Activated T-helper 2 cell treated with anti-CD3 and anti-CD28 coated beads, Interferon-gamma antibody, Interleukin-2, Interleukin-4, amounts not matched to agents 10 μg/mL and 5 μg/mL and 100 μg/mL, durations not matched to agents 14 hours and 24 hours and 36 hours (primary cell): ENCODE data around the gene DUOX2. TPM values are rescaled to one million over a fixed set of nuclear protein-coding genes. Genes with fewer than 3 reads are reported as not detected.
"Not testable (repeated sequence)": the region's sequence is repeated elsewhere in the genome, so short reads cannot be mapped to it uniquely, and the experiment has no call there.

Experiments
- DNase-seq: peaks from one replicate; pipeline ENCODE4 v3.0.0; 2021; ENCODE audit warnings: low spot score
- H3K27ac Mint-ChIP-seq: one replicate; pipeline ENCODE4 v1.8.0; 2021; ENCODE audit warnings: mixed read lengths
- H3K27me3 Mint-ChIP-seq: one replicate; pipeline ENCODE4 v1.8.0; 2021; ENCODE audit warnings: low read depth, mixed read lengths
- H3K36me3 Mint-ChIP-seq: one replicate; pipeline ENCODE4 v1.8.0; 2021; ENCODE audit warnings: low read depth, mixed read lengths
- H3K4me1 Mint-ChIP-seq: one replicate; pipeline ENCODE4 v1.8.0; 2021; ENCODE audit warnings: low read depth, mixed read lengths
- H3K4me3 Mint-ChIP-seq: one replicate; pipeline ENCODE4 v1.8.0; 2021; ENCODE audit warnings: low read depth, mild to moderate bottlenecking, moderate library complexity, mixed read lengths
- H3K9me3 Mint-ChIP-seq: one replicate; pipeline ENCODE4 v1.8.0; 2021; ENCODE audit warnings: mixed read lengths
- intact Hi-C: fragments of 100-400 bp; cut with micrococcal nuclease; formaldehyde crosslinking; loops from one replicate; pipeline ENCODE4 v1.15.1; 2023
- total RNA-seq: library from RNA; stranded (reverse); gene quantifications from 2 replicates; pipeline ENCODE4 v1.2.3, GENCODE V29; 2022

Gene DUOX2
- total RNA-seq, 1 donor from 2014 or later, result not detected

- H3K4me1 Mint-ChIP-seq, DNase-seq, H3K27ac Mint-ChIP-seq, H3K36me3 Mint-ChIP-seq, intact Hi-C loops, H3K4me3 Mint-ChIP-seq, H3K9me3 Mint-ChIP-seq: not testable (repeated sequence)
- H3K27me3 Mint-ChIP-seq, result peaks cover 45% of the 10 kb centered on the region
Observed at GRCh38 chr15:45135705-45136377, 21.9 kb upstream of the DUOX2 start.

- Mint-ChIP-seq H3K4me1 (peaks cover 4% of the 10 kb centered on the region), H3K27me3 (peaks cover 53% of the 10 kb centered on the region), H3K4me3 (peak overlapping the region; percentile 31), H3K36me3 (no peaks in the 10 kb centered on the region), H3K27ac (no peak overlapping the region), H3K9me3 (no peaks in the 10 kb centered on the region)
- DNase-seq, result no peak
- intact Hi-C loops, result no loop called here
Observed at GRCh38 chr15:45134682-45135604, 21.0 kb upstream of the DUOX2 start.

GRCh38 chr15:45134046-45134445, 20.1 kb upstream of the DUOX2 start:
- DNase-seq, result no peak
- H3K36me3 Mint-ChIP-seq, result no peaks in the 10 kb centered on the region
- H3K27ac Mint-ChIP-seq, result no peak overlapping the region

GRCh38 chr15:45133561-45133920, 19.6 kb upstream of the DUOX2 start:
- Mint-ChIP-seq H3K9me3 (no peaks in the 10 kb centered on the region), H3K4me1 (peaks cover 4% of the 10 kb centered on the region), H3K27ac (no peak overlapping the region), H3K27me3 (peaks cover 59% of the 10 kb centered on the region), H3K4me3 (no peak overlapping the region), H3K36me3 (no peaks in the 10 kb centered on the region)
- no peak for DNase-seq
- intact Hi-C loops, result no loop called here

More at GRCh38 chr15:45134046-45134445, 20.1 kb upstream of the DUOX2 start:
- Mint-ChIP-seq H3K9me3 (no peaks in the 10 kb centered on the region), H3K4me1 (peaks cover 4% of the 10 kb centered on the region), H3K4me3 (no peak overlapping the region), H3K27me3 (peaks cover 54% of the 10 kb centered on the region)
- intact Hi-C loops, result no loop called here

- Mint-ChIP-seq H3K27me3 (peaks cover 64% of the 10 kb centered on the region), H3K36me3 (no peaks in the 10 kb centered on the region), H3K27ac (no peak overlapping the region), H3K4me3 (no peak overlapping the region), H3K9me3 (no peaks in the 10 kb centered on the region), H3K4me1 (peaks cover 4% of the 10 kb centered on the region)
- DNase-seq, result no peak
- intact Hi-C loops, result no loop called here
Observed at GRCh38 chr15:45132844-45133560, 19.0 kb upstream of the DUOX2 start.

- no peak overlapping the region for H3K4me3 Mint-ChIP-seq
- no peak overlapping the region for H3K27ac Mint-ChIP-seq
- peaks cover 4% of the 10 kb centered on the region for H3K4me1 Mint-ChIP-seq
- intact Hi-C loops, result no loop called here
- H3K9me3 Mint-ChIP-seq, result no peaks in the 10 kb centered on the region
- no peak for DNase-seq
- H3K27me3 Mint-ChIP-seq, result peaks cover 69% of the 10 kb centered on the region
- no peaks in the 10 kb centered on the region for H3K36me3 Mint-ChIP-seq
Observed at GRCh38 chr15:45131510-45131909, 17.5 kb upstream of the DUOX2 start.

- intact Hi-C loops, result no loop called here
- no peak overlapping the region for H3K4me3 Mint-ChIP-seq
- H3K4me1 Mint-ChIP-seq, result peaks cover 4% of the 10 kb centered on the region
- H3K9me3 Mint-ChIP-seq, result no peaks in the 10 kb centered on the region
- DNase-seq, result no peak
- H3K27ac Mint-ChIP-seq, result no peak overlapping the region
- H3K27me3 Mint-ChIP-seq, result peaks cover 75% of the 10 kb centered on the region
- no peaks in the 10 kb centered on the region for H3K36me3 Mint-ChIP-seq
Observed at GRCh38 chr15:45130291-45131000, 16.5 kb upstream of the DUOX2 start.

GRCh38 chr15:45129651-45130129, 15.7 kb upstream of the DUOX2 start, which contains the start of the genes DUOX1 and DUOXA1:
TSS of gene DUOX1 (plus strand) at chr15:45129994. CDS start at chr15:45131967, 1,973 bp downstream.
TSS of gene DUOXA1 (minus strand) at chr15:45129879. CDS start at chr15:45123014, 6,865 bp downstream.
- H3K36me3 Mint-ChIP-seq, result no peaks in the 10 kb centered on the region
- intact Hi-C loops, result no loop called here
- peaks cover 1% of the 10 kb centered on the region for H3K4me1 Mint-ChIP-seq
- DNase-seq, result no peak
- H3K27ac Mint-ChIP-seq, result no peak within 1 kb of the TSS
- no peak within 1 kb of the TSS for H3K4me3 Mint-ChIP-seq
- peaks cover 79% of the 10 kb centered on the region for H3K27me3 Mint-ChIP-seq
- H3K9me3 Mint-ChIP-seq, result no peaks in the 10 kb centered on the region

- DNase-seq, result no peak
- intact Hi-C loops, result no loop called here
- H3K9me3 Mint-ChIP-seq, result no peaks in the 10 kb centered on the region
- H3K27me3 Mint-ChIP-seq, result peaks cover 73% of the 10 kb centered on the region
- no peak overlapping the region for H3K27ac Mint-ChIP-seq
- H3K36me3 Mint-ChIP-seq, result no peaks in the 10 kb centered on the region
- no peak overlapping the region for H3K4me3 Mint-ChIP-seq
- H3K4me1 Mint-ChIP-seq, result no peaks in the 10 kb centered on the region
Observed at GRCh38 chr15:45128971-45129639, 15.1 kb upstream of the DUOX2 start.

GRCh38 chr15:45126535-45127158, 12.7 kb upstream of the DUOX2 start:
- Mint-ChIP-seq H3K27me3 (peaks cover 59% of the 10 kb centered on the region), H3K9me3 (no peaks in the 10 kb centered on the region), H3K4me1 (no peaks in the 10 kb centered on the region), H3K36me3 (no peaks in the 10 kb centered on the region), H3K4me3 (no peak overlapping the region), H3K27ac (no peak overlapping the region)
- DNase-seq, result no peak
- intact Hi-C loops, result no loop called here

GRCh38 chr15:45123397-45123796, 9.4 kb upstream of the DUOX2 start:
- Mint-ChIP-seq H3K27ac (no peak overlapping the region), H3K27me3 (peaks cover 47% of the 10 kb centered on the region), H3K36me3 (no peaks in the 10 kb centered on the region), H3K4me3 (no peak overlapping the region), H3K4me1 (no peaks in the 10 kb centered on the region), H3K9me3 (no peaks in the 10 kb centered on the region)
- DNase-seq, result no peak
- intact Hi-C loops, result no loop called here
